Gastrocnemius medialis (tissue), 4 donors: ENCODE measurements around the gene ZBTB46. TPM values are rescaled to one million over a fixed set of nuclear protein-coding genes. Genes with fewer than 3 reads are reported as not detected.

Experiments used
- ATAC-seq, 2 donors: fragments of 150-250 bp; one replicate each; pipeline ENCODE4 v1.9.1; 2016
- DNase-seq, 2 donors: peaks; one replicate each; pipeline ENCODE4 v3.0.0-alpha.2; 2019
- H3K27ac ChIP-seq, 4 donors: fragments of 200-600 bp; sonication (generic); 1 replicate in 1 of 4; 2 replicates in 3 of 4; pipeline ENCODE4 v1.5.1; 2016 to 2018; ENCODE audit warnings: mild to moderate bottlenecking in 2 of 4, moderate library complexity in 1 of 4
- H3K27me3 ChIP-seq, 3 donors: fragments of 200-600 bp; sonication (generic) in 2 of 3; 1 replicate in 1 of 3; 2 replicates in 2 of 3; pipeline versions ENCODE4 v1.5.1 to v1.6.0; 2016 to 2019; ENCODE audit warnings: mild to moderate bottlenecking in 1 of 3, moderate library complexity in 1 of 3
- H3K36me3 ChIP-seq, 2 donors: fragments of 200-600 bp; sonication (generic) in 1 of 2; one replicate each; pipeline ENCODE4 v1.5.1; 2017 to 2018
- H3K4me1 ChIP-seq, 2 donors: fragments of 200-600 bp; sonication (generic) in 1 of 2; one replicate each; pipeline ENCODE4 v1.5.1; 2016 to 2017; ENCODE audit warnings: mild to moderate bottlenecking in 2 of 2
- H3K4me3 ChIP-seq, 4 donors: fragments of 200-600 bp; sonication (generic) in 3 of 4; 1 replicate in 1 of 4; 2 replicates in 3 of 4; pipeline ENCODE4 v1.5.1; 2016 to 2019; ENCODE audit warnings: mild to moderate bottlenecking in 2 of 4
- H3K9me3 ChIP-seq, 3 donors: fragments of 200-600 bp; sonication (generic) in 2 of 3; 1 replicate in 1 of 3; 2 replicates in 2 of 3; pipeline ENCODE4 v1.5.1; 2016 to 2019
- CTCF ChIP-seq, 5 experiments: fragments of 450-650 bp in 3 of 5; fragments of 200-600 bp in 2 of 5; sonication (generic) in 2 of 5; IDR thresholded peaks in 4 of 5; conservative IDR thresholded peaks in 1 of 5; 1 replicate in 4 of 5; 2 replicates in 1 of 5; pipeline ENCODE4 v1.5.1; 2016 to 2019; ENCODE audit warnings: antibody characterized with exemption in 5 of 5, mild to moderate bottlenecking in 3 of 5, moderate library complexity in 3 of 5
- POLR2A ChIP-seq, 2 donors: fragments of 450-650 bp; IDR thresholded peaks; one replicate each; pipeline ENCODE4 v1.6.1; 2017; ENCODE audit warnings: antibody characterized with exemption in 2 of 2, mild to moderate bottlenecking in 2 of 2, moderate library complexity in 2 of 2
- in situ Hi-C, 4 donors: fragments of 200-750 bp; cut with MboI; loops; one replicate each; pipeline versions ENCODE4 v1.15.0 to v1.8.0; 2017; ENCODE audit warnings: low sequenced_read_pairs in 4 of 4
- intact Hi-C: fragments of 100-400 bp; cut with DNase I; formaldehyde crosslinking; loops from one replicate; pipeline ENCODE4 v1.15.1; 2023; ENCODE audit warnings: low total_unique reads
- total RNA-seq, 4 donors: library from RNA; depleted of rRNA; stranded (reverse); fragments of >200 nt; gene quantifications; one replicate each; pipeline versions ENCODE4 v1.1.0 to v1.2.3, GENCODE V29; 2016

Gene ZBTB46
- total RNA-seq, 4 donors from 2014 or later = 4.3 to 7.1 (median 5.6) TPM

DNA sequence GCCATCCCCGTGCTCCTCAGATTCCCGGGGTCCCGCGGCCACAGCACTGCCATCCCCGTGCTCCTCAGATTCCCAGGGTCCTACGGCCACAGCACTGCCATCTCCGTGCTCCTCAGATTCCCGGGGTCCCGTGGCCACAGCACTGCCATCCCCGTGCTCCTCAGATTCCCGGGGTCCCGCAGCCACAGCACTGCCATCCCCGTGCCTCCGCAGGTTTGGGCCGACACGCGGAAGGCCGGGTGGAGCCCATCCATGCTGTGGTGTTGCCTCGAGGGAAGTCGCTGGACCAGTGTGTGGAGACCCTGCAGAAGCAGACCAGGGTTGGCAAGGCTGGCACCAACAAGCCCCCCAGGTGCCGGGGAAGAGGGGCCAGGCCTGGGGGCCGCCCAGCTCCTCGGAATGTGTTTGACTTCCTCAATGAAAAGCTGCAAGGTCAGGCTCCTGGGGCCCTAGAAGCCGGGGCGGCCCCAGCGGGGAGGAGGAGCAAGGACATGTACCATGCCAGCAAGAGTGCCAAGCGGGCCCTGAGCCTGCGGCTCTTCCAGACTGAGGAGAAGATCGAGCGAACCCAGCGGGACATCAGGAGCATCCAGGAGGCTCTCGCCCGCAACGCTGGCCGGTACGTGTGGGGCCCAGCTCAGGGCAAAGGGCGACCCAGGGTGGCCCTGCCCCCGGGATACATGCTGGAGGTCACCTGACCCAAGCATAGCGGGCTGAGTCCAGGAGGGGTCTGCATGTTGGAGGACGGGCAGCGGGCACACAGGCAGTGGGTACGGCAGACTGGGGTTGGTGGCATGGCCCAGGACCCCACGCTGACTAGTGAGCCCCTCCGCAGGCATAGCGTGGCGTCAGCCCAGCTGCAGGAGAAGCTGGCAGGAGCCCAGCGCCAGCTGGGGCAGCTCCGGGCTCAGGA is 95.9 kb downstream of the ZBTB46 start:
- in situ Hi-C loops (no loop called here), intact Hi-C loops (loop anchor here (5.0 kb wide), 1 partner anchor 93 kb away; no protein-coding TSS in a partner anchor)
- DNase-seq (no peak), ATAC-seq (no peak)
- TF ChIP-seq CTCF (IDR thresholded peaks at IDR 0.05 in 4 of 5, conservative IDR thresholded peaks at IDR 0.05 in 1 of 5) (no peak), POLR2A (IDR thresholded peaks at IDR 0.05) (no peak)
- H3K4me3 ChIP-seq = no peak overlapping the region
- H3K4me1 ChIP-seq = peaks cover 7 to 15% of the 10 kb centered on the region in 2 donors
- no peak overlapping the region for H3K27ac ChIP-seq
- peaks cover 0 to 35% of the 10 kb centered on the region in 2 donors for H3K36me3 ChIP-seq
- no peaks in the 10 kb centered on the region for H3K27me3 ChIP-seq
- H3K9me3 ChIP-seq = no peaks in the 10 kb centered on the region

- DNase-seq (no peak), ATAC-seq (no peak)
- TF ChIP-seq POLR2A (IDR thresholded peaks at IDR 0.05) (no peak), CTCF (IDR thresholded peaks at IDR 0.05 in 4 of 5, conservative IDR thresholded peaks at IDR 0.05 in 1 of 5) (no peak)
- no peaks in the 10 kb centered on the region for H3K27me3 ChIP-seq
- peaks cover 0 to 35% of the 10 kb centered on the region in 2 donors for H3K36me3 ChIP-seq
- intact Hi-C loops = no loop called here
- H3K9me3 ChIP-seq = no peaks in the 10 kb centered on the region
- H3K27ac ChIP-seq = no peak overlapping the region
- no peak overlapping the region for H3K4me3 ChIP-seq
- H3K4me1 ChIP-seq = peaks cover 7 to 15% of the 10 kb centered on the region in 2 donors
- in situ Hi-C loops = no loop called here
Measured at GRCh38 chr20:63734111-63734945, 96.7 kb downstream of the ZBTB46 start.

DNA sequence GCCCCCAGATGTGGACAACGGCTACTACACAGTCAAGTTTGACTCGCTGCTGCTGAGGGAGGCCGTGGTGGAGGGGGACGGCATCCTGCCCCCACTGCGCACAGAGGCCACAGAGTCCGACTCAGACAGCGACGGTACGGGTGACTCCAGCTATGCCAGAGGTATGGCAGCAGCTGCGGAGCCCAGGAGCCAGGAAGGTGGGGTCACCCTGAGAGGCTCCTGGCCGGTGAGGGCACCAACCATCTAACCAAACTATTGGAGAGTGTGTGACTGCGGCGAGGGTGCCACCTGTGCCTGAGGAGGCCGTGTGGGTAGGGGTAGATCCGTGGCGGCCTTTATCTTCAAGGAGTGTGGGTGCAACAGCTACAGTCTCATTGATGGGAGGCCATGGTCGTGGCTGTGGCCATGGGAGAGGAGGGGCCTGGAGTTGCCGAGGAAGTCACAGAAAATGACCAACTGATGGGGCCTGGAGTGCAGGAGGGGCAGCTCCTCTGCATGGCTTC is 97.4 kb downstream of the ZBTB46 start:
- ATAC-seq = no peak
- TF ChIP-seq POLR2A (IDR thresholded peaks at IDR 0.05) (no peak), CTCF (IDR thresholded peaks at IDR 0.05 in 4 of 5, conservative IDR thresholded peaks at IDR 0.05 in 1 of 5) (no peak)
- H3K9me3 ChIP-seq = no peaks in the 10 kb centered on the region
- H3K36me3 ChIP-seq = peaks cover 0 to 35% of the 10 kb centered on the region in 2 donors
- intact Hi-C loops (no loop called here), in situ Hi-C loops (no loop called here)
- no peak for DNase-seq
- H3K27me3 ChIP-seq = no peaks in the 10 kb centered on the region
- H3K4me3 ChIP-seq = no peak overlapping the region
- H3K27ac ChIP-seq = no peak overlapping the region
- peaks cover 6 to 9% of the 10 kb centered on the region in 2 donors for H3K4me1 ChIP-seq

DNA sequence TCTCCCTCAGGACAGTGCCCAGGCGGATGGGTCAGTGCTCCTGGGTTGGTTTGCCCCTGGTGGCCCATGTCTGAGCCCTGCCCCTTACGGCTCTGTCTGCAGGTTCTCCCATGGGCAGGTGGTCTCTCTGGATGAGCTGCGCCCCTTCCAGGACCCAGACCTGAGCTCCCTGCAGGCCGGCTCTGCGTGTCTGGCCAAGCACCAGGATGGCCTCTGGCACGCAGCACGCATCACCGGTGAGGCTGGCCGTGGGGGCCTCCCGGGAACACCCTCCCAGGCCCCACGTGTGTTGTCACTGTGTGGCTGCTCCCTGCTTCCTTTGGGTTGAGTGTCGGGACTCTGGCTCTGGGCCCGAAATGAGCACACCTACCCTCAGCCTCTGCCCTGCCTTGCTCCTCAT is 97.9 kb downstream of the ZBTB46 start:
- ATAC-seq (no peak), DNase-seq (no peak)
- Histone ChIP-seq H3K4me3 (no peak overlapping the region), H3K36me3 (peaks cover 0 to 35% of the 10 kb centered on the region in 2 donors), H3K4me1 (peaks cover under 1 to 4% of the 10 kb centered on the region in 2 donors), H3K27me3 (no peaks in the 10 kb centered on the region), H3K9me3 (no peaks in the 10 kb centered on the region), H3K27ac (no peak overlapping the region)
- in situ Hi-C loops = no loop called here
- TF ChIP-seq POLR2A (IDR thresholded peaks at IDR 0.05) (no peak), CTCF (IDR thresholded peaks at IDR 0.05 in 4 of 5, conservative IDR thresholded peaks at IDR 0.05 in 1 of 5) (no peak)
- intact Hi-C loops = no loop called here
